GM10847 (cell line): Measurements from ENCODE around the gene LDLRAD3.

ENCODE experiments used
- POLR2A ChIP-seq: IDR thresholded peaks from 2 replicates; pipeline ENCODE4 v1.6.1; 2011; ENCODE audit not compliant: insufficient read length; ENCODE audit errors: extremely low read depth

Gene LDLRAD3

DNA sequence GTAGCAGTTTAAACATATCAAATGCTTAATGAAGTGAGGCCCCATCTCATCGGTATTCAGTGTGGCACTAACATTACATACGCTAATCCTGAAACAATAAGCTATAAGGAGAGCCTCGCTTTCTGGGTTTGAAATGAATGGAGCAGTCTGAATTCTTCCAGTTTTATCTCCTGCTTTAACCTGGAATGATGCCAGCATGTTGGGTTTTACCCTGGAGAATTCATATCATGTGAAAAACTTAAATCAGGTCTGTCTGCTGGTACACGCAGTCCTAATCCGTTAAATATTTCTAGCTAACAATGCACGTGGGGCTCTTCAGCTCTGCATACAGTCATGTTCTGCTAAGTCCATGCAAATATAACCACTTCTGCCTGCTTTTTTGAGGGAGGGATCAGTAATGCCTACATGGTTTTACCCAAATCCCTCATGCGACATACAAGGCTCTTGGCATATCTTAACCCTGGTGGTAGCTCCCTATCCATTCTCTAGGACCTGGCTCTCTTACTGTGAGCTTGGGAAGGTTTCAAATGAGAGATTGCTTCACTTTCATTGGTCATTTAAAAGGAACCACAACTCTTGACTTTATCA is 252.6 kb downstream of the LDLRAD3 start:
- no peak for TF ChIP-seq POLR2A

DNA sequence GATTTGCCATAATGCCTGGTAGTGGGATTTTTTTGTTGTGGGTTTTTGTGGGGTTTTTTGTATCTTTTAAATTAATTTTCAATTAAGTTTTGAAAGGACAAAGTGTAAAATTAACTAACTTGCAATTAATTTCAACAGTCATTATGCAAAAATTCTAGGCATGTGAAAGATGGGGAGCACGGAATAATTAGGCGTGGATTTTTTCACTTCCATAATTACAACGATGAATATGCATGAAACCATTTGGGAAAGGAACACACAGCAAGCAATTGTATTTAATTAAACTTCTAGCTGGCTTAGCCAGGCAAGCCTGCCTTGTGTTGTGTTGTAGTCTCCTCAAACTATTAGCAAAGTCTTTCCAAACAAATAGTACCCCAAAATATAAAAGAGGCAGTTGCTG is 257.5 kb downstream of the LDLRAD3 start:
- TF ChIP-seq POLR2A, result no peak

DNA sequence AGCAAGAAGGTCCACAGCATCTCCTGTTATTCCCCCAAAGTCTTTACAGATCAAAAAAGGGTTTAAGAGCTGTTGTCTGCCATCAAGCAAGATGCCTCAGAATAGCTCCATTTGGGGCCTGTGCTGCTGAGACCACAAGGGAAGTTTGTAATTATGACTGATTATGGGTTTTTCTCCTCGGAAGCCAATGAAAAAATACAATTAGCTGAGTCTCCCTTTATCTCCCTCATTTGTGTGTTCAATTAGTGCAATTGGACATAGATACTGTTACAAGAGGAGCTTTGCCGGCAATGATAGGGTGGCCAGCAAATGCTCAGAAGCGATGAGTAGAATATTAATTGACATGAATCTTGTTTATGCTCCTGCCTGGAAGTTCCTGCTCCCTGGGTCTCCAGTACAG is 261.7 kb downstream of the LDLRAD3 start:
- no peak for TF ChIP-seq POLR2A

DNA sequence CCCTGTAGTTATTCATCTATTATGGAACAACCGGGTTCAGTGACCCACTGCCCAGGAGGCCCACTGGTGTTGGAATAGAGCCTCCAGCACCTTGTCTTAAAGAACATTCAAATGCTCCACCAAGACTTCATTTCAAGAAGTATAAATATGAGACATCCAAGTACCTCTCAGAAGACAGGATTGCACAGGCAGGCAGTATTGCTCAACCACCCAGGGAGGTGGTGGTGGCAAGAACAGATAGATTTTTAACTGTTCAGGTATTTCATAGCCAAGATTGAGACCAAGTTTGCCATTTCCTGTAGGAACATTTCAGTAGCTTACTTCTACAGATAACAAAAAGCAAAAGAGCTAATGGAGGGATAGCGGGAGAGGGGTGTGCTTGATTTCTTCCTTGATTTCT is 266.7 kb downstream of the LDLRAD3 start:
- no peak for TF ChIP-seq POLR2A

DNA sequence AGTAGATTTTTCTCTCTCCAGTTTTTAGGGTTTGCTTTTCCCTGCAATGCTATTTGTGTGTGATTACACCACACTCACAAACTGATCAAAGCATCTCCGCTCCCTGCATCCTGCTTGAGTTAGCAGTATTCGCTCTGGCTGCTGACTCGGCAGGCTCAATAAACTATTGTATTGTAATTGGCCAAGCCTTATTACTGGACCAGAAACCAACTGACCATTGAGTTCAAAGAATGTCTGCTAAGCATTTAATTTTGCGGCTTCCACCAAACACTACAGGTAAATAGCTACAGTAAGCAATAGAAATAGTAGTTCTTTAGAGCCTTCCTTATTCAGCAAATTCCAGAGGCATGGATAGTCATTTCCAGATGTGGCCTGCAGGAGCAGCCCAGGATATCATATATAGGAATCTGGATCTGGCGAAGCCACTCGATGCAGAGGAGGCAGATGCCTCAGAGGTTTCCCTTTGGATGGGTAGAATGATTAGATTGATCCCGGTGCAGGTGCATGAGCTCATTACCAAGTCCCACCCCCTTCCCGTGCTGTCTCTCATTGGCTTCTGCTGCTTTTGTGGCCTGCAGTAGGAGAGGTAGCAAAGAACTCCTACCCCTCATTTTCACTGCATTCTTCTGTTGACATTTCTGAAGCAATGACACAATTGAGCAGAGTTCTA is 268.0 kb downstream of the LDLRAD3 start:
- no peak for TF ChIP-seq POLR2A

DNA sequence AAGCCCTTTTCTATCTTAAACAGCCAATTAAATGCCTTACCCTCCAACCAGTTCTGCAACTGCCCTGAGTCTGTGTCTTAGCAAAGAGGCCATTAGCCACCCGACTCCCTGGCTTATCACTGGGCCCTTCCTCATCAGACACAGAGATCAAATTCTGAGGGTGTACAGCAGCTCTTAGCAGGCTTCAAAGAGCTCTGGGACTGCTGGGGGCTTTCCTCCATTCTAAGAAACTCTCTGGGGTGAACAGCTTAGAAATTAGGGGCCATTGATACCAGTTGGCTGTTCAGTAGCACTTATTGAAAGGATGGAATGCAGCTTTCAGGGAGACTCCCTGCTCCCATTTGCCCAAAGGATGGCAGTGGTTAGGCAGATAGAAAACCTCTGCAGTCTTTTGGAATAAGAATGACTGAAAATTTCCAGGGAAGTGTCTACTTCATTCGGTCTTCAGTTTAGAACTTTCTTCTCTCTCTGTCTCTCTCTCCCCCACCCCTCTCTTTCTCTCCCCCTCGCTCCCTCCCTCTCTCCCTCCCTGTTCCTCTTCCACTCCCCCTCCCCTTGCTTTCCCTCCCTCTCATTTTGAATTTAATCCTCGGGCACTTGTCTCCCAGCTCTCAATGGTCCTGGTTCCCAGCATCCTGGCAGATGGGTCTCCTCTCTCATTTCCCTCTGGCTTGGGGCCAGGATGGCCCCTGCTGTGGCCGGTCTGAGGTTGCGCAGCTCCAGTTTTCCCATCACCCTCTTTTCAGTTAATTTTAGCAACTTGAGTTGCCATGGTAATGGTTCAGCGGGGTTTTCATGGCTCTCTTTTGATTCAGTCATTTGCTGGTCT is 268.9 kb downstream of the LDLRAD3 start:
- no peak for TF ChIP-seq POLR2A

DNA sequence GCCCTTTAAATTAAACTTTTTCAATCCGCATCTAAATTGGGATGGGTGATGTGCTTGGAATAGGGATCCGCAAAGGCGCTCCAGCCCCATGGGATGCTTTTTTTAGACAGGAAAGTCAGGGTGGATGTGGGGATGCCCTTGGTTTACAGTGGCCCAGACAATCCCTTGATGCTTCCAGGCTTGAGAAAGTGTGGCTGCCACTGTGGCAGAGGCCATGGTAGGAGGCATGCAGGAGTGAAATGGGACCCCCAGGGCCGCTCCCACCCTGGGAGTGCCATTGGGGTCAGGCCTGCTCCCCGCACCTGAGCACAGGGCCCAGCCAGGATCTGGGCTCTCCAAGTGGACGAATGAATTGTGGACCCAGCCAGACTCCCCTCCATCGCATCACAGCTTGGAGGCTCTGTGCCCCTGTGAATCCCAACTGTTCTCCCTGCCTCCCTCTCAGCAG is 269.6 kb downstream of the LDLRAD3 start:
- TF ChIP-seq POLR2A, result no peak

DNA sequence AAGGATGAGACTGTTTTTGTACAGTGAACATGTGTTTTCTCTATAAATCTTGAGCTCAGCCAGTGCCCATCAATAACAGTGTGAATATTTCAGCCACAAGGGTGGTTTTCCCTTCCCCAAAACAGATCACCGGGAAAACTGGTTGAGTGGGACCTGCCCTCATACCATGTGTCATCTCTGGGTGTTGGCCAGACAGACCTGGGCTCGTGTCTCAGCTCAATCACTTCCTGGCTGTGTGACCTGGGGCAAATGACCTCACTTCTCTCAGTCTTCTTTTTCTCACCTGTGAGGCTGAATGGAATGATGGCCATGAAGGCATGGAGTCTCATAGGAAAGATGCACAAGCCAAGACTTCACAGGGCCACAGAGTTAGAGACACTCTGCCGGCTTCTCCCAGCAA is 270.6 kb downstream of the LDLRAD3 start:
- no peak for TF ChIP-seq POLR2A

DNA sequence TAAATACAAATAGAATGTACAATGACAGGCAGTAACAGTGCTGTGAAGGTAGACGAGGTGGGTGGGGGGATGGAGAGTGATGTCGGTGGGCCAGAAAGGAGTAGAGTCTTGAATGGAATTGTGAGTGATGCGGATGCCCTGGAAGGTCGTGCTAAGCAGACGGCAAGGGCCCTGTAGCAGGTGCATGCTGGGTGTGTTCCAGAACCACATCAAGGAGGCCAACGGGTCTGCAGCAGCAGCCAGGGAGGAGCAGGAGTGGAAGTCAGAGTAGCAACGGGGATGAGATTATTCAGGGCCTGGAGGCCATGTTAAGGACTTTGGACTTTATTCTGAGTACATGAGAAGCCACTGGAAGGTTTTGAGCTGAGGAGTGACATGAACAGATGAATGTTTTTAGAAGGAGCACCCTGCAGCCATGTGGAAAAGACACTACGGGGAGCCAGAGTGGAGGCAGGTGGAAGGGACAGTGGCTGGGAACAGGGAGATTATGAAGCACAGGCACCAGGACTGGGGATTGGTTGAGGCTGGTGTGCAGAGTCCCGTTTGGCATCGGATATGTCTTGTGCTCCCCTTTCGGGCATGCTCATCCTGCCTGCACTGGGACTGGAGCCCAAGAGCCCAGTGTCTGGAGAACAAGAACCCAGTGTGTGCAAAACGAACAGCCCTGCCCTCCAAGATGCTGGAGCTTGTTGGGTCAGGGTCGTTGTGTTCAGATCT is 271.3 kb downstream of the LDLRAD3 start:
- no peak for TF ChIP-seq POLR2A

DNA sequence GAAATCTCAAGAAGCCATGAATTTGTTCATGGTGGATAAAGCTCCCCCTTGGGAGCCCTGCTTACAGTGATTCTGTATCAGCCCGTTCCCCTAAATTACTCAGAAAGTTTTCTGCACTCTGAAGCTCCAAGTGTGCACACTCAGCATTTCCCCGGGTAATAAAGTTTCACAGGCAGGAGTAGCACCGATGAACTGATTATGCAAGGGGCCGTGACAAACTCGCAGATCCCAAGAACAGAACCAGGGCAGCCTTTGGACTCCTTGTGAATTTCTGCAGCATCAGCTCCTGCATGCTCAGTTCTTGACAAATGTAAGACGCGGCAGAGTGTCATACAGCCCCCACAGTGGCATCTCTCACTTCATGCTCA is 271.8 kb downstream of the LDLRAD3 start:
- TF ChIP-seq POLR2A, result no peak

DNA sequence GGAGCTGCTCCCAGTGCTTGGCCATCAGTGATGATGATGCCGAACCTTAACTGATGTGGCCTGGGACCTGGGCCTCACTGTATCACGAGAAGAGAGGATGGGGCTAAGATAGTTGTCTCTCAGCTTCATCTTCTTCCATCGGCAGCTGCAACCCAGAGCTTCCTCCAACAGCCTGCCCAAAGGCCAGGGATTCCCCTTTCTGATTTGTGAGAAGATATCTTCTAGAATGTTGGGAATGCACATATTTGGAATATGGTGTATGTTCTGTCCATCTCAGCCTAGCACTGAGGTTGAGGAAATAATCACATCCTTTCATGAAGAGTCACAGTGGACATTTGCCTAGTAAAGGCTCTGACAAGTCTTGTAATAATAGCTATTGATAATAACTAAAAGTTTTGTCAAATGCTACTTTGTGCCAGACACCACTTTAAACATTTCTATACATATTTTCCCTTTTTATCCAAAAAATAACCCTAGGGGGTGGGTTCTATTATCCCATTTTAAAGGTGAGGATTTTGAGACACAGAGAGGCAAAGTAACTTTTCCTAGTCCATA is 272.3 kb downstream of the LDLRAD3 start:
- TF ChIP-seq POLR2A, result no peak

DNA sequence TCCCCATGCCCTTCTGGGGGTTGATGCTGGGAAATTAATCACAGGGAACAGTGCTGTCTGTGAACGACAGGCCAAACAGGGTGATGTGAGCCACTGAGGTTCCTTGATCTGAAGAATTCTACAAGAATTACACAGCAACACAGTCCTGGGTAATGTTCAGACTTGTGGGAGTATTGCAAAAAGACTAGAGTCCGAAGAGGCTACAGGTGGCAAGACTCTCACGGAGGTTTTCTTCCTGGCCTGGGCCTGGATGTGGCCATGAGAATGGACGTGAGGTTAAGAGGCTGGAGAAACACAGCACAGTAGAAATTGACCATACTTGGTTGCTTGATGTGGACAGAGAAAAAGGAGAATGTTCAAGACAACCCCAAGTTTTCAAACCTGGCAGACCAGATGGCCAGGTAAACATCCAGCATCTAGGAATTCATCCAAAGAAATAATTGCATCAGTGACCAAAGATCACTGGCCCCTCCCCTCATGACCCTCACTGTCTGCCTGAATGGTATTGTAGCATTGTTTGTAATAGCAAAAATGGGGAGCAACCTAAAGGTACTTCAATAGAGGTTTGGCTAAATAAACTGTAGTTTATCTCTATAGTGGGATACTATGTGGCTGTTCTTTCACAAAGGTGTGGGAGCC is 274.5 kb downstream of the LDLRAD3 start:
- TF ChIP-seq POLR2A, result no peak

DNA sequence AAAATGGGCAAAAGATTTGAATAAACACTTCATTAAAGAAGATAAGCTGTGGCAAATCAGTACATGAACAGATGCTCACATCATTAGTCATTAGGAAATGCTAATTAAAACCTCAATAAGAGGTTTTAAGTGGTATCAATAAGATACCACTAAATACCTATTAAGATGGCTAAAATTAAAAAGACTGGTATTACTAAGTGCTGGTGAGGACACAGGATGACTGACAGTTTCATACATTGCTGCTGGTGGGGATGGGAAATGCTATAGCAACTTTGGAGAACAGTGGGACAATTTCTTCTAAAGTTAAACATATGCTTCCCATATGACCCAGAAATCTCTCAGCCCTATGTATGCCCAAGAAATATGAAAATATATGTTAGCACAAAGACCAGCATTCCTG is 276.1 kb downstream of the LDLRAD3 start:
- TF ChIP-seq POLR2A, result no peak

DNA sequence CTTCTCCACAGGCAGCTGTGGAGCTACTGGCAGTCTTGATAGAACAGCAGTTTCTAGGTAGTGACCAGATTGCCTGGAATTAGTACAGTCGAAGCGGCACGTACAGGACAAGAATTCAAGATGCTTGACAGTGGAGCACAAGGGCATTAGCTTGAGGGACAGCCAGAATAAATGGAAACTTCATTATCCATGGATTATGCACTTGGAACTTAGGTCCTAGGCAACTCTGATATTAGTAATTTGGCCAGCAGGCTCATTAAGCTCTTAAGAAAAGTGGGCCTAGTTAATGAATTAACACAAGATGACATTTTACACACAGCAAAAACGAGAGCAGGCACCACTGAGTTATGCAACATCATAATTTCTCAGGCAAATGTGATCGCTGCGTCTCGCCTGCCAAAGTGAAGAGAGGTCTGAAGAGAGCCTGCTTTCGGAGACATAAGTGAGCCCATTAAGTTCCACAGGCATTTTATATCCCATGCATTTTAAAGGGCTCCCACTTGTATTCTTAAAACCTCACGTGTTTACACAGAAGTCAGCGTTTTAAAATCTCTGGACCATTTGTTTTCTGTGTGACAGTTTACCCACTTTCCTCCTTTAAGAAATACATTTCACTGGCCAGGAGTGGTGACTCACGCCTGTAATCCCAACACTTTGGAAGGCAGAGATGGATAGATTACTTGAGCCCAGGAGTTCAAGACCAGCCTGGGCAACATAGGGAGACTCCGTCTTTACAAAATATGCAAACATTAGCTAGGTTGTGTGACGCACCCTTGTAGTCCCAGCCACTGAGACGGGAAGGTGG is 279.2 kb downstream of the LDLRAD3 start:
- no peak for TF ChIP-seq POLR2A
